Gastrocnemius medialis (tissue), 4 donors: ENCODE measurements around the gene COL4A3.

ENCODE experiments used
- CTCF ChIP-seq, 5 experiments: fragments of 450-650 bp in 3 of 5; fragments of 200-600 bp in 2 of 5; sonication (generic) in 2 of 5; IDR thresholded peaks in 4 of 5; conservative IDR thresholded peaks in 1 of 5; 1 replicate in 4 of 5; 2 replicates in 1 of 5; pipeline ENCODE4 v1.5.1; 2016 to 2019; ENCODE audit warnings: antibody characterized with exemption in 5 of 5, mild to moderate bottlenecking in 3 of 5, moderate library complexity in 3 of 5
- POLR2A ChIP-seq, 2 donors: fragments of 450-650 bp; IDR thresholded peaks; one replicate each; pipeline ENCODE4 v1.6.1; 2017; ENCODE audit warnings: antibody characterized with exemption in 2 of 2, mild to moderate bottlenecking in 2 of 2, moderate library complexity in 2 of 2

GRCh38 chr2:227205701-227206100 lies 41.3 kb downstream of the COL4A3 start:
- TF ChIP-seq CTCF (IDR thresholded peaks at IDR 0.05 in 4 of 5, conservative IDR thresholded peaks at IDR 0.05 in 1 of 5) (no peak), POLR2A (IDR thresholded peaks at IDR 0.05) (no peak)
